Dermis microvascular lymphatic vessel endothelial cell (primary cell): ENCODE results near the gene GPC1. TPM values are rescaled to one million over a fixed set of nuclear protein-coding genes. Genes with fewer than 3 reads are reported as not detected.

Source experiments
- DNase-seq, 2 donors: peaks; one replicate each; pipeline versions ENCODE4 v3.0.0 to v3.0.0-alpha.2; 2010; ENCODE audit warnings: low read depth in 2 of 2
- total RNA-seq: library from RNA; depleted of rRNA; stranded (reverse); fragments of >200 nt; gene quantifications from 2 replicates; pipeline ENCODE4 v1.2.1, GENCODE V29; 2014

Gene GPC1
- total RNA-seq, 1 donor from 2014 or later = 12.5 TPM

DNA sequence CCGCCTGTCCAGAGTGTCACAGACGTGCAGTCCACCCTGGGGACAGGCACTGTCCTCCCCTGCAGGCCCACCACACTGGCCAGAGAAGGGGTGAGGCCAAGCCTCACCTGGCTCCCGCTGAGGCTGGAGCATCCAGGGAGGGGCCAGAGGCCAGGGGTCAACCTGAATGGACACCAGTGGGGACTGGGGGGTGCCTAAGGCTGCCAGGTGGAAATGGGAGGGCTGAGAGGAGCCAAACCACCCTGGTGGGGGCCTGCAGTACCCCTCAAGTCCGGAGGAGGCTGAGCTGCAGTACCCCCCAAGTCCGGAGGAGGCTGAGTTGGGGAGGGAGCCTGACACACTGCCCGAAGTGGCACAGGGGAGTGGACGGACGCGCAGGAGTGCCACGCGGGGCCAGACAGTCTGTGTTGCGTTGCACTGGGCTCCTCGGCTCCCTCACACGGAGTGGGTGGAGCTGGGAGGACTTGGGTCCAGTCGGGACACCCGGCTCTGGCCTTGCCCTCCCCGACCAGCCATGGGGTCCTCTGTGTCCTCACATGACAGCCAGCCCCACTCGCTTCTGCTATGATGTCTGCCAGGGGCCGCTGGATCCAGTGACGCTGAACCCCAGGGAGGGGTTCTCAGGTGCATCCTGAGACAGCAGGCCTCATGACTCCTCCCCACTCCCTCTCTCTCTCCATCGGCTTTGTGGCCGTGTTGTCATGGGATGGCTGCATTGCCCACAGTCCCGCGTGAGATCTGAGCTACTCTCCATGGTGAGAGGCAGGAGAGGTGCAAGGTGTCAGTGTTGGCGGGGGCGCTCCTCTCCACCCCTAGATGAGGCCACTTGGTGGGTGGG is 22.3 kb upstream of the GPC1 start:
- no peak for DNase-seq

GRCh38 chr2:240413813-240414429 is 21.5 kb upstream of the GPC1 start:
- no peak for DNase-seq

GRCh38 chr2:240416821-240417220 is 18.6 kb upstream of the GPC1 start:
- DNase-seq = no peak

DNA sequence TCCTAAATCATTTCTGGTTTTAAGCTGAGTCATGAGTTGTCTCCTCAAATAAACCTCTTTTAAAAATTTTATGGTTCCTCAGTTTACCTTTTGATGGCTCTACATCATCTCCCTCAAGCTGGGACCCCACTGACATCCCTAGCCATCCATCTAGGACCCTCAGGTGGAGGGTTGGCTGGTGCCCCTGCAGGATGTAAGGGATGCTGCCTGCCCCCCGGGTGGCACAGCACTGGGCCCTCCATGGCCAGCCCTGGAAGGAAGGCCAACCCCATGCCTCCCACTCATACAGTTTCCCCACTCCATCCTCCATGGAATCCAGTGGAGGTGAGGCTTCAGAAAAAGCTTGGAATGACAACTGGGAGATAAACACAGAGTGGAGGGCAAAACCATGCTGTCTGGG is 17.2 kb upstream of the GPC1 start:
- DNase-seq = no peak

- no peak for DNase-seq
These were observed 16.2 kb upstream of the GPC1 start for GRCh38 chr2:240419271-240419670.

GRCh38 chr2:240419723-240420122 is 15.7 kb upstream of the GPC1 start:
- no peak for DNase-seq

DNA sequence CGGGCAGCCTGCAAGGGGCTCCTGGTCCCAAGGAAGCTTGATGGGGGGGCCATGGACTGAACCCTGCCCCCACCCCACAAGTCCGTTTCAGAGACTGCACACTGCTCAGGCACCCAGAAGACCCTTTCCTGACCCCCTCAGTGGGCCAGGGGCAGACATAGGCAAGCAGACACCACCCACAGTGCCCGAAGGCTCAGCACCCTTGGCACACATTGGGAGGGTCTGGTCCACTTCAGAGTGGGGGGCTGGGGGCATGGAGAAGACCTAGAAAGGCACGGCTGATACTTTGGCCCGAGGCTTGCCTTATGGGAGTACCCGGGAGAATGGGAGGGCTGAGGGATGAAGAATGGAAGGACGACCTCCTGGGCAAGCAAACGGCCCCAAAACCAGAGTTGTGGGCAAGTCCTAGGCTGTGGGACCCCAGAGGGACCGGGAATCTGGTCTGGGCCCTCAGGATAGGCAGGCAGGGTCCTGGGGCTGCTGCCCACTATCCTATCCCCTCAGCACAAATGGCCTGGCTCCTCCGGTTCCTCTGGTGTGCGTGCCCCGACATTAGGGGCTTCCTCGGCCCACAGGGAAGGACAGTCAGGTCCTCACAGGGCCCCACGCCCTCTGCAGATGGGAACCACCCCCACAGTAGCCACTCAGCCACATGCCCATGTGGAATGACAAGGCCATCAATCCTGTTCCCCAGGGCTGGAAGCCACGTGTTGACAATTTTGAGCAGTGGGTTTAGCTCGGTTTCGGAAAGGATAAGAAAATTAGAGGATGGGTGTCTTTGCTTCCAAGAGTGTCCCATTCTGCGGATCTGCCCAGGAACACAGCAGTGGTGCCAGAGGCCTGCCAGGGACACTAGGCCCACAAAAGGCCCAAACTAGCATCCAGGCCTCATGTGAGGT is 15.0 kb upstream of the GPC1 start:
- no peak for DNase-seq

DNA sequence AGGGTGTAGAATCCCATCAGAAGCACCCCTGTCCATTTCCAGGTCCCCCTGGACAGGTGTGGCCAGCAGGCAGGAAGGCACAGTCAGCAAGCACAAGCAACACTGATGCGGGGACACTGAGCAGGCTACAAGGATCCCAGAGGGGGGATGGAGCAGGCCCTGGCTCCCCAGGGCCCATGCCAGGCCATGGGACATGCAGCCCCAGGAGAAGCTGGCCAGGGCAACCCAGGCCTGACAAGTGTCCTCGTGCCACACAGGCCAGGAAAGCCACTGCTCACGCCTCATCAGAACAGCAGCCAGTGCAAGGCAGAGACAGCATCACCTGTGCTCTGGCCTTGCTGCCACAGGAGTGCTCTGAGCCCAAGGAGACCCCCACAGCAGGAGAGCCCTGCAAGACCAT is 14.1 kb upstream of the GPC1 start:
- no peak for DNase-seq

- no peak for DNase-seq
These were observed 12.7 kb upstream of the GPC1 start for GRCh38 chr2:240422658-240423329.

DNA sequence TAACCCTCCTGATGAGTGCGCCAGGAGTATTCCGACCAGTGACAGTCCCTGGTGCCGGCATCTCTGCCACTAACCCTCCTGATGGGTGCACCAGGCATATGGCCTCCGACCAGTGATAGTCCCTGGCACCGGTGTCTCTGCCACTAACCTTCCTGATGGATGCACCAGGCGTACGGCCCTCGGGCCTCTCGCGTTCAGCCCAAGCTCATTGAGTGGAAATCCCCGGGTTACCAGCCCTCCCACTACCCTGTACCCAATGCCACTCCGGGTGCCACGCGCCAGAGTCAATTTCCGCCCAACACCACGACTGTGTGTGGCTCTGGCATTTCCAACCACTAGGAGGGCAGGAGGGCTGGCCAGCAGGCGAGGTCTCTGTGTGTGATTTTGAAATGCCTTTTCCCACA is 11.7 kb upstream of the GPC1 start:
- no peak for DNase-seq

GRCh38 chr2:240424341-240425235 is 10.9 kb upstream of the GPC1 start:
- DNase-seq = no peak

DNA sequence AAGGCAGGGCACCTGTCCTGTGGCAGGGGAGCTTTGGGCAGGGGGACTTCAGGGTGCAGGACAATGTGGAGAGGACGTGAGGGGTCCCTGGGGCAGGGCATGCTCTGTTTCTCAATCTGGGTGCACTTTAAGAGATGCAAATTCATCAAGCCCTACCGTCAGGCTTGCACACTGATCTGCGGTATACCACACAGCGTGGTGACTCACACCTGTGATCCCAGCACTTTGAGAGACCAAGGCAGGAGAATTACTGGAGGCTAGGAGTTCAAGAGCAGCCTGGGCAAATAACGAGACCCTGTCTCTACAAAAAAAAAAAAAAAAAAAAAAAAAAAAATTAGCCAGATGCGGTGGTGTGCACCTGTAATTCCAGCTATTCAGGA is 10.2 kb upstream of the GPC1 start:
- no peak for DNase-seq

GRCh38 chr2:240425697-240426096 is 9.8 kb upstream of the GPC1 start:
- no peak for DNase-seq

GRCh38 chr2:240426845-240427721 is 8.4 kb upstream of the GPC1 start:
- DNase-seq = no peak

DNA sequence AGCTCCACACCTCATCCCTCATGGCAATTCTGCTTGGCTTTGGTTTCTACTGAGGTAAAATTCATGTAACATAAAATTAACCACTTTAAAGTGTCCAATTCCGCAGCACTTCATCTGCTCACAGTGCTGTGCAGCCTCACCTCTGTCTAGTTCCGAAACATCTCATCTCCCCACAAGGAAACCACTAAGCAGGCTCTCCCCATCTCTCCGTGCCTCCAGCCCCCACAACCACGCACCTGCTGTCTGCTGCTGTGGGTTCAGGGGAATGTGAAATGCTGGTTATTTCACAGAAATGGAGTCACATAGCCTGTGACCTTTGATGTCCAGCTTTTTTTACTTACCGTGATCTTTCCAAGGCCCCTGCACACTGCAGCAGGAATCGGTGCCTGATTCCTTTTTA is 7.7 kb upstream of the GPC1 start:
- no peak for DNase-seq

DNA sequence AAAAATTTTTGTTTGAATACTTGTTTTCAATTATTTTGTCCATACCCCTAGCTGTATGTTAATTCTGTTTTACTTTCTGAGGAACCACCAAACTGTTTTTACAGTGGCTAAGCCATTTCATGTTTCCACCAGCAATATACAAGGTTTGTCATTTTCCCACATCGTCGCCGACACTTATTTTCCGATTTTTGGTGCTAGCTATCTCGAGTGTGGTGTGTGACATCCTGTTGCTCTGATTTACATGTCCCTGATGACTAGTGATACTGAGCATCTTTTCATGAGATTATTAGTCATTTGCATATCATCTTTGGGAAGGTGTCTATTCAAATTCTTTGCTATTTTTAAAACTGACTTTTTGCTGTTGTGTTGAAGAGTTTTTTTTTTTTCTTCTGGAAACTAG is 7.2 kb upstream of the GPC1 start:
- DNase-seq = no peak

- no peak for DNase-seq
These were observed 6.1 kb upstream of the GPC1 start for GRCh38 chr2:240429341-240429871.

- no peak for DNase-seq
These were observed 5.5 kb upstream of the GPC1 start for GRCh38 chr2:240429872-240430491.

DNA sequence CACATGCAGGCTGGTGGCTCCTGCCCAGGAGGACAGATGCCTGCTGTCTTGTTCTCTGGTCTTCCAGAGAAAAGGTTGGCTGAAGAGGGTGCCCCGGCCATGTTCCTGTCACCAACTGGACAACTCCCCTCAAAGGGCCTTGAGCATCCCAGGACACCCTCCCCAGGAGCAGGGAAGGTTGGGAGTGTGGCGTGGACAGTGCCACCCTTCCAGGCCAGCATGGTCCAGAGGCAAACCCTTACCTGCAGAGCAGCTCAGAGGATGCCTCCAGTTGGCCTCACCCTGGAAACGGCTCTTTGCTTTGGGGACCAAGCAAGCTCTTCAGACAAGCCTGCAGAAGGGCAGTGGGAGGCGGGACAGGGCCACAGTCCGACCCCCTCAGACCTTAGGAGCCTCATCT is 4.9 kb upstream of the GPC1 start:
- DNase-seq = no peak
